SK-N-MC (cell line): ENCODE data around the gene PTPN1.
"Not testable (repeated sequence)": the region's sequence is repeated elsewhere in the genome, so short reads cannot be mapped to it uniquely, and the experiment has no call there.

Source experiments
- DNase-seq: peaks from one replicate; pipeline ENCODE4 v3.0.0-alpha.2; 2011; ENCODE audit warnings: low read depth, low spot score
- H3K27ac ChIP-seq: fragments of 200-600 bp; sonication (generic); 2 replicates; pipeline ENCODE4 v1.5.1; 2016; ENCODE audit warnings: mixed run types
- H3K36me3 ChIP-seq: fragments of 200-600 bp; sonication (generic); 2 replicates; pipeline ENCODE4 v1.6.1; 2017; ENCODE audit warnings: antibody characterized with exemption, low read length, mixed read lengths; ENCODE audit not compliant: insufficient read depth
- H3K4me3 ChIP-seq: fragments of 200-600 bp; sonication (generic); 2 replicates; pipeline ENCODE4 v1.5.1; 2016
- H3K9ac ChIP-seq: fragments of 200-600 bp; sonication (generic); 2 replicates; pipeline ENCODE4 v1.8.0; 2017; ENCODE audit warnings: mixed run types, mixed read lengths; ENCODE audit not compliant: insufficient read length
- H3K9me3 ChIP-seq: fragments of 200-600 bp; sonication (generic); 2 replicates; pipeline ENCODE4 v1.6.1; 2017; ENCODE audit warnings: low read depth, mild to moderate bottlenecking, antibody characterized with exemption, low read length, moderate library complexity, mixed read lengths
- EZH2 ChIP-seq: fragments of 200-600 bp; sonication (generic); IDR thresholded peaks from one replicate; pipeline ENCODE4 v1.6.1; 2017; ENCODE audit warnings: antibody characterized with exemption
- FOXP2 ChIP-seq: optimal IDR thresholded peaks from 2 replicates; pipeline ENCODE3; 2011; ENCODE audit warnings: mild to moderate bottlenecking, moderate library complexity; ENCODE audit not compliant: insufficient read depth; ENCODE audit errors: extremely low read length, control extremely low read depth
- POLR2AphosphoS5 ChIP-seq: IDR thresholded peaks from 2 replicates; pipeline ENCODE4 v1.6.1; 2012; ENCODE audit warnings: mild to moderate bottlenecking, low read depth, low read length, borderline replicate concordance

Gene PTPN1

DNA sequence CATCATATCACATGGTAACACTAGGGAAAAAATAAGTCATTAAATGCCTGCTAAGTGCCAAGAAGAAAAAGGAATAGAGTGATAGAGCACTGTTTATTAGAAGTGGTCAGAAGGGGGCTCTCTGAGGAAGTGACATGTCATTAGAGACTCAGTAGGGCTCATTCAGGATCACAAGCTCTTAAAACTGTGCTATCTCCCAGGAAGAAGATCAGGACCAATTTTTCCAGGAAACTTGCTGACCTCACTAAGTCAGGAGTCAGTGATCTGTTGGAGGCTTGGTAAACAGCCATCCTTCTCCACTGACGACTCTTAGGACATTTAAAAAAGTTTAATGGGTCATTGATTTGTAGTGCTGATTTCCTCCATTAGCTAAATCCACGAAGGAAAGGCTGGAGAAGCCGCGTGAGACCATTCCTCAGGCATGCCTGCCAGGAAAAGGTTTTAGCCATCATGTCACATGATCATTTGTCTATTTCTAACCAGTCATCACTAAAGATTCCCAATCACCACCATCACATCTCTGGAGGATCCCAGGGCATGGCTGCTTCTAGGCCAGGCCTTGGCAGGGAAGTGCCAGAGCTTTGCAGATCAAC lies 5.9 kb upstream of the PTPN1 start:
- Histone ChIP-seq H3K9me3 (no peaks in the 10 kb centered on the region), H3K27ac (no peak overlapping the region), H3K4me3 (no peak overlapping the region), H3K36me3 (no peaks in the 10 kb centered on the region), H3K9ac (no peak overlapping the region)
- DNase-seq, result no peak
- TF ChIP-seq POLR2AphosphoS5 (no peak), EZH2 (no peak), FOXP2 (no peak)

GRCh38 chr20:50506270-50506579 lies 4.0 kb upstream of the PTPN1 start:
- Histone ChIP-seq H3K9ac (no peak overlapping the region), H3K27ac (no peak overlapping the region), H3K9me3 (no peaks in the 10 kb centered on the region), H3K4me3 (no peak overlapping the region), H3K36me3 (no peaks in the 10 kb centered on the region)
- DNase-seq, result no peak
- no peak for TF ChIP-seq EZH2
- TF ChIP-seq FOXP2, result no peak
- no peak for TF ChIP-seq POLR2AphosphoS5

DNA sequence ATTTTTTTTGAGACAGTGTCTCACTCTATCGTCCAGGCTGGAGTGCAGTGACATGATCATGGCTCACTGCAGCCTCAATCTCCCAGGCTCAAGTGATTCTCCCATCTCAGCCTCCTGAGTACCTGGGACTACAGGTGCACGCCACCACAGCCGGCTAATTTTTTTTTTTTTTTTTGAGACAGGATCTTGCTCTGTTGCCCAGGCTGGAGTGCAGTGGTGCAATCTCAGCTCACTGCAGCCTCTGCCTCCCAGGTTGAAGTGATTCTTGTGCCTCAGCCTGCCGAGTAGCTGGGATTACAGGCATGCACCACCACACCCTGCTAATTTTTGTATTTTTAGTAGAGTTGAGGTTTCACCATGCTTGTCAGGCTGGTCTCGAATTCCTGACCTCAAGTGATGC lies 2.4 kb upstream of the PTPN1 start:
- H3K9ac ChIP-seq, H3K4me3 ChIP-seq, H3K9me3 ChIP-seq, H3K36me3 ChIP-seq, DNase-seq, H3K27ac ChIP-seq: not testable (repeated sequence)

GRCh38 chr20:50508171-50508755 lies 1.9 kb upstream of the PTPN1 start:
- H3K27ac ChIP-seq, result no peak overlapping the region
- DNase-seq, result no peak

DNA sequence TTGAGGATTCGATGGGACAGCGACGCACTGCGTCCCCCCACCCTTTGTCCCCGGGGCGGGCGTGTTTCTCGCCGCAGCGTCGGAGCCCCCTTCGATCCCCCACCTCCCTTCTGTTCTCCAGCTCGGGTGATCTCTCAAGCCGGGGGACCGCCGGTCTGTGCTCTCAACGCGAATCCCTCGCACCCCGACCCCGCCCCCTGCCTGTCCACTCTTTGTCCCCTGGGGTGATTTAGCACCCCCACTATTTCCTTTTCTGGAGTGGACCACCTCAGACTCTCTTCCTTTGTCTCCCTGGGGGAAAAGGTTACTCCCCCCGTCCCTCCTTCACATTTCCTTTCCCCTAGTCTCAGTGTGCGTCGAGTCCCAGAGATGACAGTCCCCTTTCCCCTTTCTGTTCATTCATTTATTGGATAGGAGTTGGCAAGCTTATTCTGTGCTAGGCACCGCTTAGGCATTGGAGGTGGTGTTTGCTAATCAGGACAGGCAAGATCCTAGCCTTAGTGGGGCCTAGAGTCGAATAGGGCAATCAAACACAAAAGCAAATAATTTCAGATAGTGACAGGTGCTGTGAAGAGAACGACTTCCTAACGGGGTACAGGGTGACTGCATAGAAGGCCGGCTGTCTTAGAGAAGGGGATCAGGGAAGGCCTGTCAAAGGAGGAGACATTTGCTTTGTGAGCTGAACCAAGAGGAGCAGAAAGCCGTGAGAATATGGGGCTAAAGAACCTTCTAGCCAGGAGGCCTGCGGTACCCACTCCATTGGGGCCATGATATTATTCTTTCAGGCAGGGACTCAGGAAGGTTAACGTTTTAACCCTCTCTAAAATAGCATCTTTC lies 741 bp downstream of the PTPN1 start:
- Histone ChIP-seq H3K27ac (0 out of 2 replicates have a peak overlapping the region, but pooled peaks have one; percentile 2), H3K4me3 (peak overlapping the region; percentile 93), H3K9ac (peak overlapping the region; percentile 93), H3K36me3 (no peaks in the 10 kb centered on the region), H3K9me3 (no peaks in the 10 kb centered on the region)
- TF ChIP-seq EZH2 (no peak), FOXP2 (no peak), POLR2AphosphoS5 (no peak; the same call in 1 of the 2 replicates)
- DNase-seq, result no peak

More at GRCh38 chr20:50508171-50508755, 1.9 kb upstream of the PTPN1 start:
- H3K4me3 ChIP-seq, result no peak overlapping the region
- H3K9ac ChIP-seq, result no peak overlapping the region
- no peaks in the 10 kb centered on the region for H3K9me3 ChIP-seq
- no peak for TF ChIP-seq FOXP2
- no peak for TF ChIP-seq POLR2AphosphoS5
- no peak for TF ChIP-seq EZH2
- no peaks in the 10 kb centered on the region for H3K36me3 ChIP-seq

- Histone ChIP-seq H3K27ac (peak overlapping the region; percentile 39; the same call in 1 of the 2 replicates), H3K4me3 (peak overlapping the region; percentile 93), H3K9ac (peak overlapping the region; percentile 93), H3K36me3 (no peaks in the 10 kb centered on the region), H3K9me3 (no peaks in the 10 kb centered on the region)
- DNase-seq, result no peak
- TF ChIP-seq EZH2 (no peak), POLR2AphosphoS5 (no peak), FOXP2 (no peak)
These were observed 2.1 kb downstream of the PTPN1 start for GRCh38 chr20:50512323-50512722.

DNA sequence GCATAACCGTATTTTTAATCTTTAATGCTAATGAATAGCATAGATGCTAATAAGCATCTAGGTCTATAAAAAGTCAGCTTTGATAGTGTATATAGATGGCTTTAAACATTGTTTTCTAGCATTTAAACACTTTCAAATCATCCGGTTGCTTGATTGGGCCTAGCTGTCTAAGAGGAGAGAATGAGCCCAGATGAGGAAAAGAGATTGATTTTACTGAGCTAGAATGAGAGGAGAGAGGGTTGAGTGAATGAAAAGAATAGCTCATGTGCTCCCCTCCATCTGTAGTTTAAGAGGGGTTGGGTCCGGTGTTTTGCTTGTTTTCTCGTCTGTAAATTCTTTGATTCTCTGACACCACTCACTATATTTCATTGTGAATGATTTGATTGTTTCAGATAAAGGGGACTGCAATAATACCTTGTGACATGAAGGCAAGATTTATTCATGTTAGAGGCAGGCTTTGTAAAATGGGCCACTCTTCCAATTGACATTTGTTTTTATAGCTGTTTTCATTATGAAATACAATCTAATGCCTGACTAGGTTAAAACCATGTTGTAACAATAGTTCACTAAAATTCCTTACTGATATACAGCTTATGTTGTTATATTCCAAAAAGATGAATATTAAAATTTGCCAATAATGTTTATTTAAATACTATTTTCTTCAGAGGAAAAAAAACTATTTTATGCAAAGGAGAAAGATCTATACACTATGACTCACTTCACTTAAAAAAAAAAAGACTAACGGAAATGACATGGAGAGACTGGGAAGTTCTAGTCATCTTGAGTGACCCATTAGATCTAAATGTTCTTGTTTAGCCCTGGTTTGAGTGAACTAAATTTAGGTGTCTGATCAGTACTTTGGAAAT lies 3.2 kb downstream of the PTPN1 start:
- Histone ChIP-seq H3K9ac (peak overlapping the region; percentile 93), H3K27ac (peak overlapping the region; percentile 43), H3K36me3 (no peaks in the 10 kb centered on the region), H3K4me3 (peak overlapping the region; percentile 93), H3K9me3 (no peaks in the 10 kb centered on the region)
- no peak for DNase-seq
- TF ChIP-seq POLR2AphosphoS5 (no peak), EZH2 (no peak), FOXP2 (no peak)

- no peak overlapping the region; the same call in 1 of the 2 replicates for H3K4me3 ChIP-seq
- TF ChIP-seq EZH2 (no peak), FOXP2 (no peak), POLR2AphosphoS5 (no peak)
- no peaks in the 10 kb centered on the region for H3K36me3 ChIP-seq
- DNase-seq, result no peak
- H3K9me3 ChIP-seq, result no peaks in the 10 kb centered on the region
- H3K9ac ChIP-seq, result no peak overlapping the region
- H3K27ac ChIP-seq, result peak overlapping the region; percentile 43
These were observed 3.8 kb downstream of the PTPN1 start for GRCh38 chr20:50514035-50514337.
